Activated CD4-positive, alpha-beta T cell treated with anti-CD3 and anti-CD28 coated beads for 1 hour (primary cell): ENCODE data around the gene CPAMD8.

Source experiments
- DNase-seq: peaks from one replicate; pipeline ENCODE4 v3.0.0-alpha.2; 2020

CPAMD8 gene

GRCh38 chr19:16914421-16914820 is 112.2 kb downstream of the CPAMD8 start:
- DNase-seq: no peak

DNA sequence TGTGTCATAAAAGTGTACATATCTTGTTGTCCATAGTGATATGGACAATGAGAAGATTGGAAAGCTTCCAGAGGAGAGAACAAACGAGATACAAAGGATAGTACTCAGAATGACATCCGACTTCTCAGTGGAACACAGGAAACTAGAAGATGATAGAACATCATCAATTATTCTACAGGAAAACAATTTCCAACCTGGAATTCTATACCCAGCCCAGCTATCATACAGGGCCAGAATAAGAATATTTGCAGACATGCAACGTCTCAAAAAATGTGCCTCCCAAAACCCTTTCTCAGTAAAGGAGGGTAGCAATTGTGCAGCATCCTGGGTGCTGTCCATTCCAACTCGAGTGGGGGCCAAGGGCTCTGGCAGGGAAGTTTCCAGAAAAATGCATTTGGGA is 113.8 kb downstream of the CPAMD8 start:
- no peak for DNase-seq

- DNase-seq: no peak
Measured at GRCh38 chr19:16911046-16911445, 115.6 kb downstream of the CPAMD8 start.

- DNase-seq: no peak
Measured at GRCh38 chr19:16908759-16909158, 117.9 kb downstream of the CPAMD8 start.

DNA sequence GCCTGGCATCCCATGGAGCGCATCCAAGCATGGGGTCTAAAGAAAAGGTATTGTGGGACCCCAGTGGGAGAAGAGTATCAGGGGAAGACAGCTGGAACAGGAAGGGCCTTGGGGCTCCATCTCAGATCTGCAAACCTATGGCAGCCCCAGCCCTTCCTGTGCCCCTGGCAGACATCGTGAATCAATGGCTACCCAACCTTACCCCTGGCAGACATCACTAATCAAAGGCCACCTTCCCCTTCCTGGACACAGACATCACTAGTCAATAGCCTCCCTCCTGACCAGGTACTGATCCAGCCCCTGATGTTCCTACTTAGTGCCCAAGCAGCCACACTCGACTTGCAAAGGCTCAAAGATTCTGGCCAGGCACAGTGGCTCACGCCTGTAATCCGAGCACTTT is 122.0 kb downstream of the CPAMD8 start:
- DNase-seq: no peak

GRCh38 chr19:16903347-16903746 is 123.3 kb downstream of the CPAMD8 start:
- DNase-seq: no peak

- no peak for DNase-seq
Measured at GRCh38 chr19:16902545-16902944, 124.1 kb downstream of the CPAMD8 start.

DNA sequence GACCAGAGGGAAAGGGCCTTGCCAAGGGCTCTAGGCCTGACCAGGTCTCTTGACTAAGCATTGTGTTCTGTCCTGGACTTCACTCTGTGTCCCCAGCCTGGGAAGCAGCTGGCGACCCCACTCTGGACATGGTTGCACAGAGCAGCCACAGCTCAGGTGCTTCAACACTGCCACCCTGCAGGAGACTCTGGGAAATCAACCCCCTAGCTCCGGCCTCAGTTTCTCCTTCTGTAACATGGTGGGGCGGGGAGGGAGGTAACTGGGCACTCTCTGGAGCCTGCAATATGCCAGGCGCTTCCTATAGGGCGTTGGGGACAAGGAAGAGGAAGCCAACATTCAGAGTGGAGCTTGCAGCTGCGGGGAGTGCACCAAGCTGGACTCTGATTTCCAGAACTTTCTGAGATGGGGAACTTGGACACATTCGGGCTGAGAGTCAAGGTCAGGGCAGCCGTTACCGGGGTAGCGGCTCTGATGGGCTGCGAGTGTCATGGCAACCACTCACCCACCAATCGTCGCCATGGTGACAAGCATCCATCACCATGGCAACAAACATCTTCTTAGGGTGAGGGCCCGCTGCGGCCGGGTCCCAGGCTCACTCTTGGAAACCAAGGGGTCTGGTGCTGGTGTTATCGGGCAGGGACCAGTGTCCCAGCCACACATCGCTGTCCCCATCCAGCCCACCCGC is 125.0 kb downstream of the CPAMD8 start:
- no peak for DNase-seq

DNA sequence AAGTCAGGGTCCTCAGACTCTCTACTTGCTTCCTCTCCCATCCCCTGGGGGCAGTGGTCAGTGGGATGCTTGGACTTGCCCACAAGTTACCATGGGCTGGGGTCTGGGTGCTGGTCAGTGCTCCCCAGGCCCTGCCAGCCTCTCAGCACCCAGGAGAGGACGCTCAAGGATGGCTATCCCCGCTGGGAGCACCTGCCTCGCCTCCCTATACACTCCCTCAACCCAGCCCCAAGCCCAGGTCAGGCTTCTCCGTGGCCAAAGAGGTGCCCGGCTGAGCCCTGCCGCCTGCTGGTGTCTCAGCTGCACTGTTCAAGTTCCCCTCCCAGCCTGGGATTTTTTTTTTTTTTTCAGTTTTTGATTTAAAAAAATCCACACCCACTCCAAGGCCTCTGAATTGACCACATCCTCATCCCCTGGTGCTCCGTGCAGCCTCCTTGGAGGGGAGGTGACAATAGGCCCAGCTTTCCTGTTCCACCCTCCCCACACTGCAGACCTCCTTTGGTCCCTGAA is 127.0 kb downstream of the CPAMD8 start:
- no peak for DNase-seq

- no peak for DNase-seq
Measured at GRCh38 chr19:16898361-16899015, 128.1 kb downstream of the CPAMD8 start.

- DNase-seq: no peak
Measured at GRCh38 chr19:16897856-16898161, 128.8 kb downstream of the CPAMD8 start.

GRCh38 chr19:16897029-16897855 is 129.4 kb downstream of the CPAMD8 start:
- DNase-seq: peak; percentile 23

GRCh38 chr19:16896146-16897028 is 130.2 kb downstream of the CPAMD8 start:
- DNase-seq: no peak

DNA sequence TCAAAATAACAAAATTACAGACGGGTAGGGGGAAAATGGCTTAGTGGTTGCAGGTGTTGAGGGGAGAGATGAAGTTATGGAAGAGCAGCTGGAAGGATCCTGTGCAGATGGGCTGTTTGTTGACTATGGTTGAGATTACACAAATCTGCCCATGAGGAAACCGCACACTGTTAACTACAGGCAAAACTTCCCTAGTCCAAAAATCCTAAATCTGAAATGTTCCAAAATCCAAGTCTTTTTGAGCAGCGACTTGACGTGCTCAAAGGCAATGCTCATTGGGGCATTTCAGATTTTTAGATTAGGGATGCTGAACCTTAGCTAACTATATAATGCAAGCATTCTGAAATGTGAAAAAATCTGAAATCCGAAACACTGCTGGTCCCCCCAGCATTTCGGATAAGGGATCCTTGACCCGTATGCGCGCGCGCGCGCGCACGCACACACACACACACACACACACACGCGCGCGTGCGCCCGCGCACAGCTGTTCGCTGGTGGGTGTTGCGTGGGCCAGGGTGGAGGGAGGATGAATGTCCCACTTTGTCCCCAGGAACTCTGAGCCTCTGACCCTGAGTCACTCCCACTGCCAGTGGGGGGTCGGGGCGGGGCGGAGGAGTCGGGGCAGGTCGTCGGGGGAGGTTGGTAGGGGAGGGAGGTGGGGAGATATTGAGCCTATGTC is 131.0 kb downstream of the CPAMD8 start:
- no peak for DNase-seq

- DNase-seq: no peak
Measured at GRCh38 chr19:16894080-16894479, 132.5 kb downstream of the CPAMD8 start.

DNA sequence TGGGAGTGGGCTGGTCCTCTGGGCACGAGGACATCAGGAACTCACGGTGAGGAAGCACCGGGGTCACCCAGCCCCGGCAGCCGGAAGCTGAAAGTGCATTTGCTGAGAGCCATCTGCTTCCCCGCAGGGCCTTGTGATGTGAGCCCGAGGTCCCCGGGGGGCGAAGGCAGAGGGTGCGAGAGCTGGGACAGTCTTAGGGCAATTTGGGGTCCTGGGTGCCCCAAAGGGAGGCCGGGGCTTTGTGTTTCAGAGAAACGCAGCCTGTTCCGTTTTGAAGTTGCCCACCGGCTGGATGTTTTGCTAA is 133.0 kb downstream of the CPAMD8 start:
- DNase-seq: no peak

- no peak for DNase-seq
Measured at GRCh38 chr19:16892868-16893685, 133.5 kb downstream of the CPAMD8 start.

DNA sequence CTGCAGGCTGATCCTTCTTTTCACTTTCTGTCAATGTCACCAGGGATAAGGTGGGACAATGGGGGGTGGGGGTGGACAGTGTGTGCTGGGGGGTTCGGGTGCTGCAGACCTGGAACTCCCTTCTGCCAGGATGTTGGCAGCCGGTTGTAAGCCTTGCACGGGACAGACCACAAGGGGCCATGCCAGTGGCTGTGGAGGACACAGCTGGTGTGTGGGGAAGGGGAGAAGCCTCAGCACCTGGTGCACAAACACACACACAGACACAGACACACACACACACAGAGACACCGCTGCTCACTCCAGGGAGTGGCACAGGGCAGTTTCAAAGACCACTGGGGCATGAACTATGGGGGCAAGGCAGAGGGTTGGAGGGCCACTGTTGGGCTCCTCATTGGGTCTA is 134.2 kb downstream of the CPAMD8 start:
- DNase-seq: no peak

- no peak for DNase-seq
Measured at GRCh38 chr19:16891696-16892382, 134.8 kb downstream of the CPAMD8 start.

DNA sequence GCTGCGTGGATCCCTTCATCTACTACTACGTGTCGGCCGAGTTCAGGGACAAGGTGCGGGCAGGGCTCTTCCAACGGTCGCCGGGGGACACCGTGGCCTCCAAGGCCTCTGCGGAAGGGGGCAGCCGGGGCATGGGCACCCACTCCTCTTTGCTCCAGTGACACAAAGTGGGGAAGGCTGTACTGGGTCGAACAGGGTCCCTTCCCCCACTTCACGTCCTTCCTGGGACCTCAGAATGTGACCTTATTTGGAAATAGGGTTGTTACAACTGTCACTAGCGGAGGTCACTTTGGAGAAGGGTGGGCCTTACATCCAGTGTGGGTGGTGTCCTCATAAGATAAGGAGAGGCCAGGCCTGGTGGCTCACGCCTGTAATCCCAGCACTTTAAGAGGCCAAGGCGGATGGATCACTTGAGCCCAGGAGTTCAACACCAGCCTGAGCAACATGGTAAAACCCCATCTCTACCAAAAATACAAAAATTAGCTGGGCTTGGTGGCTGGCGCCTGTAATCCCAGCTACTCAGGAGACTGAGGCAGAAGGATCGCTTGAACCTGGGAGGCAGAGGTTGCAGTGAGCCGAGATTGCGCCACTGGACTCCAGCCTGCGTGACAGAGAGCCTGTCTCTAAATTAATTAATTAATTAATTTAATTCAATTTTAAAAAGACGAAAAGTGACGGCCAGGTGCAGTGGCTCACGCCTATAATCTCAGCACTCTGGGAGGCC is 136.0 kb downstream of the CPAMD8 start:
- DNase-seq: no peak
